ENCODE results near the gene OSBPL5. TPM values are rescaled to one million over a fixed set of nuclear protein-coding genes. Genes with fewer than 3 reads are reported as not detected.

The OSBPL5 gene
- total RNA-seq, 1 experiment from 2014 or later = 6.4 TPM

DNA sequence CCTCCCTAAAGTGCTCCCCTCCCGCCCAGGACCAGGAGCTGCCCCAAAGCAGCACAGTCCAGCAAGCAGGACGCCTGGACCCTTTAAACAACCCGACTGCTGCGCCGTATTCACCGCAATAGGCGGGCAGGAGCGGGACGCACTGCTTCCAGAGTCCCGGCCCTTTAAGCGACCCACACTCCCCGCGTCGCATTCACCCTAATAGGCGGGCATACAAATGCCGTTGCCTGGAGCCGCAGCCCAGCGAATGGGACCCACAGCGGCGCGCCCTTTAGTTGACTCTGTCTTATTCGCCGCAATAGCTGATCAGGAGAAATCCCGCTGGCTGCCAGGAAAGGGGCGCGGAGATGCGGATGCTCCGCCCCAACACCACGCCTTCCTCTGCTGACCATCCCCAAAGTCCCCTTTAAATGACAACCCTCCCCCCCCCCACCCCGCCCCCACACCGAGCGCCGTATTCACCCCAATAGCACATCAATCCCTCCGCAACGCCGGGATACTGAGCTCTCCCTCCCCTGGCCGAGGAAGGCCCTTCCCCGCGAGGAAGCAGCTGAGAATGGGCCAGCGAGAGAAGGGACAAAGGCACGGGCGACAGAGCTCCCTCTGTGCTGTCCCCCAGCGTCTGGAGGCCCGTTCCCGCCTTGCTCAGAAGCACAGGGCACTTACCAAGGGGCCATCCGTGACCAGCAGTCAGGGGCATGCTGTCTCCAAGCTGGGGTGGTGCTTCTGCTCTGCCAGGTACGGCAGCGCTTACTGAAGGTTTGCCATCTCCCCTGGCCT is 4.7 kb downstream of the OSBPL5 start:
- ChIA-PET CTCF (no interaction called here), POLR2A (ENCODE audit: unreplicated experiment) (no interaction called here)
- DNase-seq = no peak
- Histone ChIP-seq H3K9me2 (ENCODE audit: insufficient read depth) (no peaks in the 10 kb centered on the region), H3K79me2 (ENCODE audit: low read depth) (no peaks in the 10 kb centered on the region), H3K27ac (no peak overlapping the region), H3K36me3 (ENCODE audit: low read depth) (no peaks in the 10 kb centered on the region), H3K27me3 (ENCODE audit: insufficient read depth, low read depth) (peaks cover 11% of the 10 kb centered on the region; the same call in 1 of the 2 replicates), H3K9me3 (ENCODE audit: insufficient read depth, low read depth) (no peaks in the 10 kb centered on the region), H2AFZ (no peak overlapping the region), H4K20me1 (ENCODE audit: insufficient read depth) (no peaks in the 10 kb centered on the region), H3F3A (ENCODE audit: insufficient read depth, low read depth) (no peaks in the 10 kb centered on the region), H3K4me3 (no peak overlapping the region), H3K4me1 (replicated peaks; ENCODE audit: insufficient read depth) (no peaks in the 10 kb centered on the region), H3K4me2 (no peak overlapping the region)
- BruUV-seq (replicated peaks) = no TSS peak
- intact Hi-C loops (cut with micrococcal nuclease; ENCODE audit: unreplicated experiment) = no loop called here
- TF ChIP-seq EZH2 (IDR thresholded peaks at IDR 0.05; ENCODE audit: low read depth) = no peak

DNA sequence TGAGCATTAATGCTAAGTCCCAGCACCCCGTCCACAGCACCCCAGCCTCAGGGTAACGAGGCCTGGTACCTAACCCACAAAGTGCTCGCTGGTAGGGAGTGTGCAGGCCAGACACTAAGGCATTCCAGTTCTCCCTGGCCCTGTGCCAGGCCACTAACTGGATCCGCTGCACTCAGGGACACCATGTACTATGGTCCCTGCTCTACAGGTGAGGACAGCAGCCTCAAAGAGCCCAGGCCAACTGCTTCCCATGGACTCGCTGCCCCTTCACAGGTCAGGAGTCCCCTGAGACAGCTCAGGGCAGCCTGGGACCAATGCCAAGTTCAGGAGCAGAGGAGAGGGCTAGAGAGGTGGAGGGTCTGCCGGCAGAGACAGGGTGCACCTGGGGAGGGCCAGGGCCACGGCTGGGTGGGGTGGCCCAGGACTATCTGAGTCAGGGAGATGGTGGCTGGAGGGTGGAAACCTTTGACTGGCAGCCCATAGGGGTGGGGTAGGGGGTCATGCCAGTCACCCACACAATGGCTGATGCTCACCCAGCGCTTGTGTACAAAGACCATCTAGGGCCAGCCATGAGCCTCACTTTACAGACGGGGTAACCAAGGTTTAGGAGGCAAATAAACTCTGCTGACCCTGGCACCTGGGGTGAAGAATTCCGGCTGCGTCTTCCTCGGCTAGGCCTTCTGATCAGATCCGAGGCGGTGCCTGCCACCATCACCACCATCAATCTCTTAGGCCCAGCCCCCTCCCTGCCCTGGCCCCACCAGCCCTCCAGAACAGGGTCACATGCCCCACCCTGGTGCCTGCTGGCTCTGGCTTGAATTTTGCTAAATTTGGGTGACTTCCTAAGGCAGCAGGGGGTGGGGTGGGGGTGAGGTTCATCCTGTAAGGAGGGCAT is 5.6 kb downstream of the OSBPL5 start:
- no peak overlapping the region for H2AFZ ChIP-seq
- no peaks in the 10 kb centered on the region for H3K79me2 ChIP-seq (ENCODE audit: low read depth)
- H3F3A ChIP-seq (ENCODE audit: insufficient read depth, low read depth) = no peaks in the 10 kb centered on the region
- DNase-seq = no peak
- no peak overlapping the region for H3K4me3 ChIP-seq
- H3K4me1 ChIP-seq (replicated peaks; ENCODE audit: insufficient read depth) = no peaks in the 10 kb centered on the region
- TF ChIP-seq CTCF (conservative IDR thresholded peaks at IDR 0.05) (no peak), EZH2 (IDR thresholded peaks at IDR 0.05; ENCODE audit: low read depth) (no peak)
- peaks cover 9% of the 10 kb centered on the region; the same call in 1 of the 2 replicates for H3K27me3 ChIP-seq (ENCODE audit: insufficient read depth, low read depth)
- ChIA-PET CTCF (no interaction called here), POLR2A (ENCODE audit: unreplicated experiment) (no interaction called here)
- H3K9me3 ChIP-seq (ENCODE audit: insufficient read depth, low read depth) = no peaks in the 10 kb centered on the region
- no peaks in the 10 kb centered on the region for H3K9me2 ChIP-seq (ENCODE audit: insufficient read depth)
- no TSS peak for BruUV-seq (replicated peaks)
- no peaks in the 10 kb centered on the region for H3K36me3 ChIP-seq (ENCODE audit: low read depth)
- intact Hi-C loops (cut with micrococcal nuclease; ENCODE audit: unreplicated experiment) = no loop called here
- no peak overlapping the region for H3K27ac ChIP-seq
- H4K20me1 ChIP-seq (ENCODE audit: insufficient read depth) = no peaks in the 10 kb centered on the region
- H3K4me2 ChIP-seq = no peak overlapping the region

DNA sequence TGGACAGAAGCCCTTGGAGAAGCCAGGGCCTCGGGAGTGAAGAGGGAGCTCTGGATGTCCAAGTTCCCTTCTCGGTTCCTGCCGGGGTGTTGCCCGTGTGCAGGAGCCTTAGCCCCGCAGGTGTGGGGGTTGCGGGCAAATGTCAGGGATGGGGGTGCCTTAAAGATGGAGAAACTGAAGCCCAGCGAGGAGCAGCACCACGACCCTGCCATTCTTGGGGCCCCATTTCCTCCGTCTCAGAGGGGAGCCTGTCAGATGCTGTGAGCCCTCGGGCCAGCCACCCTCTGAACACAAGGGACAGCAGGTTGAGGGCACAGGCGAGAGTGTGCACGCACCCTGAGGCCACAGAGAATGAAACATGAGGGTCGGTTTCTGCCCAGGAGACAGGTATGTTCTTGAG is 6.3 kb downstream of the OSBPL5 start:
- H3K9me2 ChIP-seq (ENCODE audit: insufficient read depth) = no peaks in the 10 kb centered on the region
- no peak overlapping the region for H3K27ac ChIP-seq
- DNase-seq = no peak
- no peaks in the 10 kb centered on the region for H3K36me3 ChIP-seq (ENCODE audit: low read depth)
- no peak overlapping the region for H2AFZ ChIP-seq
- H3K79me2 ChIP-seq (ENCODE audit: low read depth) = no peaks in the 10 kb centered on the region
- H3K9me3 ChIP-seq (ENCODE audit: insufficient read depth, low read depth) = no peaks in the 10 kb centered on the region
- ChIA-PET POLR2A (ENCODE audit: unreplicated experiment) (no interaction called here), CTCF (no interaction called here)
- peaks cover 2% of the 10 kb centered on the region; the same call in 1 of the 2 replicates for H3K27me3 ChIP-seq (ENCODE audit: insufficient read depth, low read depth)
- intact Hi-C loops (cut with micrococcal nuclease; ENCODE audit: unreplicated experiment) = no loop called here
- no peaks in the 10 kb centered on the region for H3F3A ChIP-seq (ENCODE audit: insufficient read depth, low read depth)
- H3K4me1 ChIP-seq (replicated peaks; ENCODE audit: insufficient read depth) = no peaks in the 10 kb centered on the region
- no peak overlapping the region for H3K4me2 ChIP-seq
- BruUV-seq (replicated peaks) = no TSS peak
- TF ChIP-seq CTCF (conservative IDR thresholded peaks at IDR 0.05) (no peak), EZH2 (IDR thresholded peaks at IDR 0.05; ENCODE audit: low read depth) (no peak)
- H3K4me3 ChIP-seq = no peak overlapping the region
- H4K20me1 ChIP-seq (ENCODE audit: insufficient read depth) = no peaks in the 10 kb centered on the region
